NK-92 (cell line): ENCODE results near the gene QRSL1.
"Not testable (repeated sequence)": the region's sequence is repeated elsewhere in the genome, so short reads cannot be mapped to it uniquely, and the experiment has no call there.

Source experiments
- DNase-seq: peaks from one replicate; lab custom pipeline; 2025; ENCODE audit not compliant: unreplicated experiment; lab: John Stamatoyannopoulos, UW

The QRSL1 gene

DNA sequence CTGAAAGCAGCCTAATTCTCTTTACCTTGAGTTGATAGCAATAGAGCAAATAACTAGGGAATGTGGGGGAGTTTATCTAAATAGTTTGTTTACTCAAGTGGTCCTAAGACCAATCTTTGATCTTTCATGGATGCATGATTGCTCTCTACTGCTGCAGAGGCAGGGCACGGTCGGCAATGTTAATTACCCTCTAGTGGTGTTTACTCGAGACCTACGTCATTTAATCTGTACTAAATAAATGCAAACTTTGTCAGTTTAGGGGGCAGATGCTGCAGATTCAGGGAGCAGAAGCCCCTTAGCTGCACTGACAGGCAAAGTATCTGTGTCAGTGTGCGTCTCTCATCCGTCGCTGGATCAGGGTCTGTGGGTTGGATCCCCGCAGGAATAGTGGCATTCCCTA is 7.0 kb upstream of the QRSL1 start:
- no peak for DNase-seq

DNA sequence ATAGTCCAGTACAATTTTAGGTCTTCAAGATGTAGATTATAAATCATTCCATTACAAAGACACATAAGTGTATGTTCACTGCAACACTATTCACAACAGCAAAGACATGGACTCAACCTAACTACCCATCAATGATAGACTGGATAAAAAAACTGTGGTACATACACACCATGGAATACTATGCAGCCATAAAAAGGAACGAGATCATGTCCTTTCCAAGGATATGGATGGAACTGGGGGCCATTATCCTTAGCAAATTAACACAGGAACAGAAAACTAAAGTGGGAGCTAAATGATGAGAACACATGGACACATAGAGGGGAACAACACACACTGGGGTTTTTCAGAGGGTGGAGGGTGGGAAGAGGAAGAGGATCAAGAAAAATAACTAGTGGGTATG is 6.3 kb upstream of the QRSL1 start:
- no peak for DNase-seq

- DNase-seq = no peak
Observed at GRCh38 chr6:106626485-106626884, 2.9 kb upstream of the QRSL1 start.

GRCh38 chr6:106627760-106628159 is 1.6 kb upstream of the QRSL1 start:
- not testable (repeated sequence) for DNase-seq

GRCh38 chr6:106628658-106629102 is 698 bp upstream of the QRSL1 start:
- DNase-seq = no peak

- DNase-seq = no peak
Observed at GRCh38 chr6:106629859-106630163, 433 bp downstream of the QRSL1 start.

DNA sequence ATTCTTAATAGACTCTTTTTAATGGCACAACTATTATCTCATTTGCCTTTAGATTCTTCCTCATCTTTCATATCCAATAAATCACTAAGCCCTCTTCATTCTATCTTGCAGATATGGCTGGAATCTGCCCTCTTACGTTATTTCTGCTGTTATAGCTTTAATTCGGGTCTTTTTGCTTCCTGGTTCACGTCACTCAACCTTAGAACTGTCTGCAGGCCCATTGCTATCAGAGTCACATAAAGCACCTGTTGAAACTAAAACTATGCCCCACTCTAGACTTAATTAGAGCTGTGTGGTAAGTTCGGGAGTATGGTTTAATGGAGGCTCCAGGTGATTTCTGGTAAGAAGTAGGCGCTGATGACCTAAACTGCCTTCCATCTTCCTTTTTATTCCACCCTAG is 988 bp downstream of the QRSL1 start:
- no peak for DNase-seq

- no peak for DNase-seq
Observed at GRCh38 chr6:106631346-106631745, 2.0 kb downstream of the QRSL1 start.

DNA sequence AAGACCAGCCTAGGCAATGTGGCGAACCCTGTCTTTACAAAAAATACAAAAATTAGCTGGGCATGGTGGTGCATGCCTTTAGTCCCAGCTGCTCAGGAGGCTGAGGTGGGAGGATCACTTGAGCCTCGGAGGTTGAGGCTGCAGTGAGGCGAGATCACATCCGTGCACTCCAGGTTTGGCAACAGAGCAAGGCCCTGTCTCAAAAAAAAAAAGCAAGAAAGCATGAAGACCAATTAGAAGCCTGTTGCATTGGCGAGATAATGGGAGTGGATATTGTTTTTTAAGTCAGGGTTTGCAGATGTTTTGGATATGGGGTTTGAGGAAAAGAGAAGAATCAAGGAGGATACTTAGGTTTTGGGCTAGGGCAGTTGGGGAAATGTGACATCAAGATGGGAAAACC is 5.2 kb downstream of the QRSL1 start:
- DNase-seq = no peak

GRCh38 chr6:106637051-106637716 is 7.8 kb downstream of the QRSL1 start:
- no peak for DNase-seq

DNA sequence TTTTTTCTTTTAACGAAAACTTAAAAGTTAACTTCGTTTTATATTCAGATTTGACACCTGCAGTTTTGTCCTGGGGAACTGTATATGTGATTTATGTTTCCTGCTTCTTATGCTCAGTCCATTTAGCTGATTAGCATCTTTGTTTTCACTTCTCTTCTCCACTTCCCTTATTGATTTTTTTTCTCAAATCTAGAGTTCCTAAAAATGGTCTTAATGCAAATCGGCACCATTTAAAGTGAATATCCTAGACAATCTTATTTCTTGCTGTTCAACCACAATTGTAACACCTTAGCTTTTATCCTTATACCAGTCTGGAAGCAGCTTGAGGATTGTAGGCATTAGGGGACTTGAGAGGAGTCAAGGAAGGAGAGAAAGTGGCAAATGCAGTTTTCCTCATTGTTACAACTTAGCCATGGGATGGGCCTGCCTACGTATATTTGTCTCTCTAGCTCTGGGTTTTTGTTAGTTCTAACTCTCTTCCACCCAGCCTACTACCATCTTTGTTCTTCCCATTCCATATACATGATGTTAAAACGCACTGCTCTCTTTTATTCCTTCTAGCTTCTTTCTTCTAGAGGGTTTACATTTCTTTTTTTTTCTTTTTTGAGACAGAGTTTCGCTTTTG is 8.5 kb downstream of the QRSL1 start:
- no peak for DNase-seq

- DNase-seq = no peak
Observed at GRCh38 chr6:106639812-106640211, 10.4 kb downstream of the QRSL1 start.

DNA sequence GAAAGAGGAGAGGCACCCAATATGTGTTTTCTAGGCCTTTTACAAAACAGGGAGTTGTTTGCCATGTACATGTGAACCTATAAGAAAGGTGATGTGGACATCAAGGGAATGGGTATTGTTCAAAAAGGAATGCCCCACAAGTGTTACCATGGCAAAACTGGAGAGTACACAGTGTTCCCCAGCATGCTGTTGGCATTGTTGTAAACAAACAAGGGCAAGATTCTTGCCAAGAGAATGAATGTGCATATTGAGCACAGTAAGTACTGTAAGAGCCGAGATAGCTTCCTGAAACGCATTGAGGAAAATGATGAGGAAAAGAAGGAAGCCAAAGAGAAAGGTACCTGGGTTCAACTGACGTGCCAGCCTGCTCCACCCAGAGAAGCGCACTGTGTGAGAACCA is 13.1 kb downstream of the QRSL1 start:
- no peak for DNase-seq

- no peak for DNase-seq
Observed at GRCh38 chr6:106643061-106643460, 13.7 kb downstream of the QRSL1 start.

- DNase-seq = no peak
Observed at GRCh38 chr6:106648651-106649308, 19.4 kb downstream of the QRSL1 start.

DNA sequence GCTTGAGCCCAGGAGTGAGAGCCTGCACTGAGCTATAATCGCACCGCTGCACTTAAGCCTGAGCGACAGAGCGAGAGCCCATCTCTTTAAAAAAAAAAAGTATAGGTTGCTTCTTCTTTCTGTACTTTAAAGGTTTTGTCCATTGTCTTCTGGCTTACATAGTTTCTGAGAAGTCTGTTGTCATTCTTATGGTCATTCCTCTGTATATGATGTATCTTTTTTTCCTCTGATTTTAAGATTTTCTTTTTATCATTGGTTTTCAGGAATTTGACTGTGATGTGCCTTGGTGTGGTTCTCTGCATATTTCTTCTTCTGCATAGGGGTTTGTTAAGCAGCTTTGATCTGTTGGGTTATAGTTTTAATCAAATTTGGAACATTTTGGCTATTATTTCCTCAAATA is 29.1 kb downstream of the QRSL1 start:
- DNase-seq = no peak

DNA sequence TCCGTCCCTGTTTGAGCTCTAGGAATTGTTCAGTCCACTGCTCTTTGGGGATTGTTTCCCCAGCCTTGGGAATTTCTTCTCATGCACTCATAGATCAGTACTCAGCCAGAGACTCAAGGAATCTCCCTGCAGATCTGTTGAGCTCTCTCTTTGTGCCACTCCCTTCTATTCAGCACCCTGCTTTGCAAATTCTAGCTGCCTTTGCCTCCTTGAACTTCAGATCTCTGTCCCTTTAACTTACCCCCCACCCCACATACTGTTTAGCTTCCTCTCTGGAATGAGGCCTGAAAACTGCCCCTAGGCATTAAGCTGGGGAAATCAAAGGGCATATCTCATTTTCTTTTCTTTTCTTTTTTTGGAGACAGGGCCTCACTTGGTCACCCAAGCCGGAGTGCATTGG is 30.5 kb downstream of the QRSL1 start:
- no peak for DNase-seq

GRCh38 chr6:106662458-106662857 is 33.1 kb downstream of the QRSL1 start:
- DNase-seq = no peak

GRCh38 chr6:106666282-106667021 is 37.1 kb downstream of the QRSL1 start:
- DNase-seq = no peak

GRCh38 chr6:106667022-106667402 is 37.6 kb downstream of the QRSL1 start:
- DNase-seq = no peak

GRCh38 chr6:106670236-106670635 is 40.9 kb downstream of the QRSL1 start:
- no peak for DNase-seq

- DNase-seq = no peak
Observed at GRCh38 chr6:106671651-106672050, 42.3 kb downstream of the QRSL1 start.
